ENCODE data around the gene MPL. TPM values are rescaled to one million over a fixed set of nuclear protein-coding genes. Genes with fewer than 3 reads are reported as not detected.
"Not testable (repeated sequence)": the region's sequence is repeated elsewhere in the genome, so short reads cannot be mapped to it uniquely, and the experiment has no call there.

Gene MPL
- polyA plus RNA-seq, 1 donor from 2014 or later: not detected

DNA sequence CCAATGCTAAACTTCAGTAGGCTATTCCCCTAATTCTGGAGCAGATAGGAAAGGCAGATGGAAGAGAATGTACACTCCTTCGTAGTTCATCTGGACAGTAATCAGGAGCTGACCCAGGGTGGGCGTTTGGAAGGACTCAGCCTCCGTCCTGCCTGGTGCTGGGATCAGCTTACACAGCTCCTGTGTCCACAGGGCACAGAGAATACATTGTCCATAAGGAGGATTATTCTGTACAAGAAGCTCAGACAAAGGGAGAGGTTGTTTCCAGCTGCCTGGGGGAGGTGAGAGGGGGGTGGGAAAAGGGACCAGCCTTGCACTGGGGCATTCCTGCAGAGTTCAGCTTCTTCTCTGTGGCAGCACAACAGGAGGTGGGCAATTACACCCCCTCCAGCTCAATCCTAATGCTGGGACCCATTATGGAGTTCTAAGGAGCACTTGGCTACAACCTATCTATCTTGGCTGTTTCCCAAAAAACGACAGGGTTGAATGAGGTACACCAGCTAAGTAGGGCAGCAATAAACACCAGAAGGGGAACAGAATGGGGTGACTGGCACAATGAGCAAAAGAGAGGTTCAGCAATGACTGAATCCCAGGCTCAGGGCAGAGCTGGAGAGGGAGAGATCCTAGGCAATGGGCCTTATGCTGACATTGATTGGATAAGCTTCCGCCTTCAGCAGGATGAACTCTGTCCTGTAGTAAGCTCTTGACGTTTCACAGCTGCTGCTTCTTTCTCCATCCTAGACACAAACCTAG is 44.6 kb downstream of the MPL start:
- Mint-ChIP-seq H3K27ac (peak overlapping the region in 1 of 3 donors; percentile 40), H3K9me3 (no peaks in the 10 kb centered on the region), H3K36me3 (peaks cover 2% of the 10 kb centered on the region), H3K4me1 (peaks cover 0 to 3% (median 2%) of the 10 kb centered on the region in 3 donors), H3K4me3 (no peak overlapping the region), H3K27me3 (no peaks in the 10 kb centered on the region)

DNA sequence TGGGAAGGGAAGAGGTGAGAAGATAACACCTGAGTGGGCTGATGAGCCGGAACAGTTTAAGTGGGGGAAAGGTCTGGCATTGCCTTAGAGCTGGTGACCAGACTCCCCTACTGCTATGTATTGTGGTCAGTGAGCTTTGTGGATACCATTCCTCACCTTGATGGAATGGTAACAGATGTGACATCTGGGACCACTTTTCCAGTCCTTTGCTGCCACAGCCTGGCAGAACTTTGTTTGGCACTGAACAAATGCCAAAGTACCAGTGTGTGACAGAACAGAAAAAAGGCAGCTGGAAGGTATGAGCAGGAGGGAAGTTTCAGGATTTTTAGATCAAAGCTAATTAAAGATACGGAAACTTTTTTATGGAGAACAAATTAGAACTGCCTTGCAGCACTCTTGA is 45.8 kb downstream of the MPL start:
- H3K27ac Mint-ChIP-seq: peak overlapping the region in 1 of 3 donors; percentile 59
- H3K27me3 Mint-ChIP-seq: no peaks in the 10 kb centered on the region
- H3K36me3 Mint-ChIP-seq: peaks cover 2% of the 10 kb centered on the region

DNA sequence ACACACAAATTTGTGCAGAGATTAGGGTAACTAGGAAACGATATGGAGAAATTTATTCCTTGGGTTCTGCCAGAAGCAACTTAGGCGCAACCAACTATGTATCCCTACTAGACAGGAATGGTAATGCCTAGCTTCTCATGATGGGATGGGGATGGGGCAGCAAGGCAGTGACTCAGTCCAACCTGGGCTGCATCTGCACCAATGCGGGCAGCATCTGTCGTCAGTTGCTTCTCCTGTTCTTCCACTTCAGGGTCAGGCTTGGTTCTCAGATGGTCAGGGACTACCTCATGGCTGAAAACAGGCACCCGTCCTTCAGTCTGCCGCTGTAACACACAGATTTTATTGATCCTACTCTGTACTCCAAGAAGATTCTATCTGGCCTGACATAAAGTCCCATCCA is 49.1 kb downstream of the MPL start:
- no peaks in the 10 kb centered on the region for H3K9me3 Mint-ChIP-seq
- H3K36me3 Mint-ChIP-seq: peaks cover 2% of the 10 kb centered on the region
- peaks cover 21 to 30% (median 25%) of the 10 kb centered on the region in 3 donors for H3K4me1 Mint-ChIP-seq
- peak overlapping the region in 2 of 3 donors; percentile 13 to 69 for H3K27ac Mint-ChIP-seq
- H3K4me3 Mint-ChIP-seq: peak overlapping the region in 1 of 4 donors; percentile 97
- H3K27me3 Mint-ChIP-seq: no peaks in the 10 kb centered on the region

More for the DNA sequence above, 45.8 kb downstream of the MPL start:
- Mint-ChIP-seq H3K4me3 (peak overlapping the region in 1 of 4 donors; percentile 53), H3K4me1 (peaks cover under 1 to 10% (median 4%) of the 10 kb centered on the region in 3 donors), H3K9me3 (no peaks in the 10 kb centered on the region)

DNA sequence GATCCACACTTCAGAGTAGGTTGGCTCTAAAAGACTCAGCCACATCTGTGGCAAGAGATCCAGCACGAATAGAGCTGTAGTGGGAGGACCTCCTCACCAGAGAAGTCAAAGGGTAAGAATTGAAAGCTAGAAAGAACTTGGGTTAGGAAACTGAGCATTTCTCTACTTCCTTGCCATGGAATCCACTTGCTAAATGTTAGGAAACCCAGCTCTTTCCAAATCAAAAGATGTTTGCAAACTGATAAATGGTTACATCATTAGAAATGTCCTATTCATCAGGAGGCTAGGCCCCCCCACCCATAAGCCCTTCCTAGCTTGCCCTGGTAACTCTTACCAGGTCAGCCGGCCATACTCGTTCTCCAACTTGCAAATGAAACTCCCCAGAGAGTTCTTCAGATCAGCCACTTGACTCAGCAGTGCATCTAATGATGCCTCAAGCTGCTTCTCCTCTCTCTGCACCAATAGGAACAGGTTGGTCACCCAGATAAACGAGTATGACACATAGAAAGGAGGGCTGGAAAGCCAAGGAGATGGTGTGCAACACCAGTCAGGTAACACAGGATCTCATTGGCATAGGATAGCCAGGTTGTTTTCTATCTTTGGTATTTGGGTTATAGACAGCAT is 50.5 kb downstream of the MPL start:
- no peaks in the 10 kb centered on the region for H3K9me3 Mint-ChIP-seq
- H3K27ac Mint-ChIP-seq: peak overlapping the region; percentile 57 to 99 (median 63)
- H3K4me1 Mint-ChIP-seq: peaks cover 27 to 36% (median 28%) of the 10 kb centered on the region in 3 donors
- no peaks in the 10 kb centered on the region for H3K27me3 Mint-ChIP-seq
- H3K4me3 Mint-ChIP-seq: peak overlapping the region; percentile 97 to 100 (median 100)
- H3K36me3 Mint-ChIP-seq: no peaks in the 10 kb centered on the region

DNA sequence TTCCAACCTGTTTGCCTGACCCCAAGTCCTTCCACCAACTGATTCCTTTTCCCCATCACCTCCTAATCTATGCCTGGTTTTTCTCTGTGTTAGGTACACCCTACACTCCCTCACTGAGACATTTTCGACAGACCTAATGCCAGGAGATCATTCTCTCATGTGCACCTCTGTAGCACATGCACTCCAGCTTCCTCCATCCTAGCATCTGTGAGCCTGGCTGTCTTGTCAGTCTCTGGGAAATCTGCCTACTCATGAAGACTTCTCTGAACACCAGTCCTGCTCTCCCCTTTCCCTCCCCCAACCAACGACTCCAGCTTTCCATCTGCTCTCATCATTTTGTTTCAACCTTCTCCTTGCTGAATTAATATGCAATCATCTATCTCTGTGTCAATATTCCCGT is 51.0 kb downstream of the MPL start:
- Mint-ChIP-seq H3K27me3 (no peaks in the 10 kb centered on the region), H3K9me3 (no peaks in the 10 kb centered on the region), H3K27ac (peak overlapping the region in 2 of 3 donors; percentile 63 to 99), H3K4me3 (peak overlapping the region; percentile 97 to 100 (median 100)), H3K4me1 (peaks cover 30 to 41% (median 30%) of the 10 kb centered on the region in 3 donors), H3K36me3 (no peaks in the 10 kb centered on the region)

DNA sequence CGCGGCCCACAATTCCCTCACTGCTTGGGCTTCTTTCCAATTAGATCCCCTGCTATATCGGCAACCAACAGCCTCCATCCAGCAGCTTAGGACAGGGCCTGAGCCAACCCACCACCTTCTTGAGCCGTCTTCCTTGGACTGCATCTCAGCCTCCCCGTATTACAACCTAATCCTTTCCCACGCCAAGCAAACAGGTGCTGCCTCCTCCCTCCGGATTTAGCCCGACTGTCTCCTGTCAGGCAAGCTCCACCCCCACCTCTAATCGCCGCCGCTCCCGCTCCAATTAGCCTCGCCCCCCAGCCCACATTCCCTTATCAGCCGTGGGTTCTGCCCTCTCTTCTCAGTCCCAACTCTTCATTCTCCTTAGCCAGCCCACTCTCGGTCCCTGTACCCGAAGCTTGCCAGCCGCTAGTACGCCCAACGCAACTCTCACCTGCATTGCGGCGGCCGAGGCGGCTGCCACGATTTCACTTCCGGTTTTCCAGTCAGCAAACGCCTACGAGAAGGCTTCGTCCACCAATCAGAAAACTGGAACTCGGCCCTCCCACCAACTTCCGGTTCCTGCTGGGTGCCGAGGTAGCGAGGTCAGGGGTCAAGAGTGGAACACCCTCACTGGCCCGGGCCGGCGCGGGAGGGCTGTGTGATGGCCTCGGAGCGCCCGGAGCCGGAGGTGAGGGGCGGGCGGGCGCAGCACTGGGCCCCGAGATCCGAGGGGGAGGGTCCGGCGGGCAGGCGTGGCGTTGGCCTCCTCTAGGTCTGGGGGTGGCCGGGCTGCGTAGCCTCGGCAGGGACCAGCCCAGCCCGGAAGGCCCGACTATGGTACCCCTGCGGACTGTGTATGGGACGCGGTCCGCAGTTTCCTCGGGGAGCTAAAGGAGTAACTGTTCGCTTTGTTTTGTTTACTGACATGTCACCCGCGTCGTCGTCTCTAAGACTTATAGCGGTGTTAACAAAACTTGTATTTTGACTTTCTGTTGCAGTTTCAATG is 52.0 kb downstream of the MPL start, which contains the start of the genes MED8 and SZT2:
TSS of gene MED8 (minus strand) at position 475 of the 988 bp plus-strand sequence. CDS start at position 439, 36 bp downstream.
TSS of gene SZT2 (plus strand) at position 574 of the 988 bp plus-strand sequence. CDS start at position 644, 70 bp downstream.
- no peaks in the 10 kb centered on the region for H3K9me3 Mint-ChIP-seq
- no peaks in the 10 kb centered on the region for H3K36me3 Mint-ChIP-seq
- H3K4me1 Mint-ChIP-seq: peaks cover 30 to 45% (median 30%) of the 10 kb centered on the region in 3 donors
- H3K4me3 Mint-ChIP-seq: peak within 1 kb of the TSS; percentile 97 to 100 (median 100)
- H3K27ac Mint-ChIP-seq: peak within 1 kb of the TSS; percentile 65 to 99 (median 96)
- H3K27me3 Mint-ChIP-seq: no peaks in the 10 kb centered on the region

DNA sequence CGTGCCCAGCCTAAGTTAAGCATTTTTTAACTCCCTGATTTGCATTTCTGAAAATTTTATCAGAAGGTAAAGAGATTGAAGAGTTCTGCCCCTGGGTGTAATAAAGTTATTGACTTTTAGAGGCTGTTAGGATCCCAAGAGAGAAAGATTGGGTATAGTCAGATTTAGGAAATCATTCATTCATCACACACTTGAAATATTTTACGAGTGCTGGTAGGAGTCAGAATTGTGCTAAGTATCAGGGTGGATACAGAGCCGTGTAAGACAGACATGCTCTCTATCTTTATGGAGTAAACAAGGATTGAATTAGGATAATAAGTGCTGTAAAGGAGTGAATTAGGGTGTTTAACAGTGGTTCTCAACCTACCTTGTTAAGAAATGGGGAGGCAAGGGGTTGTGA is 55.1 kb downstream of the MPL start:
- Mint-ChIP-seq H3K27me3 (no peaks in the 10 kb centered on the region), H3K36me3 (peaks cover 3% of the 10 kb centered on the region), H3K4me1 (peaks cover 35 to 42% (median 35%) of the 10 kb centered on the region in 3 donors), H3K9me3 (no peaks in the 10 kb centered on the region), H3K27ac (peak overlapping the region; percentile 36 to 41 (median 37)), H3K4me3 (peak overlapping the region in 2 of 4 donors; percentile 49 to 60)

DNA sequence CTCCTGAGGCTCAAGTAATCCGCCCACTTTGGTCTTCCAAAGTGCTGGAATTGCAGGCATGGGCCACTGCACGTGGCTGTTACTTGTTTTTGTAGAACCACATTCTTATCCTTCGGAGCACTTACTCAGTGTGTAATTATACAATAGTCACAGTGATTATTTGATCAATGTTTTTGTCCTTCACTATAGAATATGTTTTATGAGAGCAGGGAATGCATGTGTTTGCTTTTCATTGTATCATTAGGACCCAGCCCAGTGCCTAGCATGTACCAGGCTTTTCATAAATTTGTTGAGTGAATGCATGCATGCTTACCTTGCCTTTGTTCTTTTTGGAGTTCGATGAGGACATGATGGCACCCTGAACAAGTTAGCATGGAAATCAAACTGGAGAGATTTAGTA is 57.9 kb downstream of the MPL start:
- H3K4me3 Mint-ChIP-seq: no peak overlapping the region
- H3K27me3 Mint-ChIP-seq: no peaks in the 10 kb centered on the region
- peaks cover 18 to 20% (median 18%) of the 10 kb centered on the region in 3 donors for H3K4me1 Mint-ChIP-seq
- H3K36me3 Mint-ChIP-seq: peaks cover 6% of the 10 kb centered on the region
- H3K9me3 Mint-ChIP-seq: no peaks in the 10 kb centered on the region
- H3K27ac Mint-ChIP-seq: no peak overlapping the region

DNA sequence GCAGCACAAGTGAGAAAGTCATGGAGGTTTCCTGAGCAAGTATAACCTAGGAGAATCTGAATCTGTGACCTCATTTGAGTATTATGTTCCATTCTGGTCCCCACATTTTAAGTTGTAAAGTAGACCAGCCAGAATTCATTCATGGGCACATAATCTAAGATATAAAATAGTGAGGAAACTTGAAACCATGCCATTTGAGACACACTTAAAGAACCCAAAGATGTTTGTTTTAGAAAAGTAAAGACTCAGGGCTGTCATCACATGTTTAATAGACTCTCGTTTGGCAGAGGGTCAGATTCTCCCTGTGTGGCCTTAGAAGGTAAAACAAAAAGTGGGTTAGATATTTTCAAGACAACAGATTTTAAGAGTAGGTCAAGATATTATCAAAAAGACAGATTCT is 58.4 kb downstream of the MPL start:
- Mint-ChIP-seq H3K36me3 (peaks cover 6% of the 10 kb centered on the region), H3K27ac (peak overlapping the region in 1 of 3 donors; percentile 43), H3K4me1 (peaks cover 15 to 19% (median 15%) of the 10 kb centered on the region in 3 donors), H3K9me3 (no peaks in the 10 kb centered on the region), H3K27me3 (no peaks in the 10 kb centered on the region), H3K4me3 (no peak overlapping the region)

DNA sequence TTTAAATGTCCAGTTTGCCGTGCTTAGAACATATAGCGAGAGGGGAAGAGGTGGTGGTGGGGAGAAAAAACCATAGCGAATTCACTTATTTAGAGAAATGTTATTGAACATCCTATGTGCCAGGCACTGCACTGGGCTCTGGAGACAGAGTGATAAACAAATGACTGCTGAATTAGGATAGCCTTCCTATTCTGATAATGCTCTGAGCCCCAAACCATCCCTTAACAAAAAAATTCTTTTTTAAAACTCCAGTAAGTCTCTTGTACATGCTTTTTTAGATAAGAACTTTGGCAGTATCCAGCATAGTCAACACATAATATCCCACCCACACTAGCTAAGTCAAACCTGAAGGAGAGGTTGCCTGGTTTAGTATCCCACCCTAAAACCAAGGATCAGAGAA is 60.6 kb downstream of the MPL start:
- Mint-ChIP-seq H3K27ac (no peak overlapping the region), H3K36me3 (peaks cover 12% of the 10 kb centered on the region), H3K9me3 (no peaks in the 10 kb centered on the region), H3K27me3 (no peaks in the 10 kb centered on the region), H3K4me1 (peaks cover 11 to 15% (median 13%) of the 10 kb centered on the region in 3 donors), H3K4me3 (no peak overlapping the region)

DNA sequence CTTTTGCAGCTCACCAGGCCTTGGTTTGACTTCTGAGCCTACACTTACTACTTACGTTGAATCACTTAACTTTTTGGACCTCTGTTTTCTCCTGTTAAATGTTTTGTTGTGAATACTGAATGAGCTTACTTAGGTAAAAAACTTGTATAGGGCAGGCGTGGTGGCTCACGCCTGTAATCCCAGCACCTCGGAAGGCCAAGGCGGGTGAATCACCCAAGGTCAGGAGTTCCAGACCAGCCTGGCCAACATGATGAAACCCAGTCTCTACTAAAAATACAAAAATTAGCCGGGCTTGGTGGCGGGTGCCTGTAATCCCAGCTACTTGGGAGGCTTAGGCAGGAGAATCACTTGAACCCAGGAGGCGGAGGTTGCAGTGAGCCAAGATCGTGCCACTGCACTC is 62.8 kb downstream of the MPL start:
- Mint-ChIP-seq H3K36me3 (peaks cover 13% of the 10 kb centered on the region), H3K4me1 (peaks cover 4 to 13% (median 10%) of the 10 kb centered on the region in 3 donors)
- not testable (repeated sequence) for H3K4me3 Mint-ChIP-seq, H3K9me3 Mint-ChIP-seq, H3K27me3 Mint-ChIP-seq, H3K27ac Mint-ChIP-seq

DNA sequence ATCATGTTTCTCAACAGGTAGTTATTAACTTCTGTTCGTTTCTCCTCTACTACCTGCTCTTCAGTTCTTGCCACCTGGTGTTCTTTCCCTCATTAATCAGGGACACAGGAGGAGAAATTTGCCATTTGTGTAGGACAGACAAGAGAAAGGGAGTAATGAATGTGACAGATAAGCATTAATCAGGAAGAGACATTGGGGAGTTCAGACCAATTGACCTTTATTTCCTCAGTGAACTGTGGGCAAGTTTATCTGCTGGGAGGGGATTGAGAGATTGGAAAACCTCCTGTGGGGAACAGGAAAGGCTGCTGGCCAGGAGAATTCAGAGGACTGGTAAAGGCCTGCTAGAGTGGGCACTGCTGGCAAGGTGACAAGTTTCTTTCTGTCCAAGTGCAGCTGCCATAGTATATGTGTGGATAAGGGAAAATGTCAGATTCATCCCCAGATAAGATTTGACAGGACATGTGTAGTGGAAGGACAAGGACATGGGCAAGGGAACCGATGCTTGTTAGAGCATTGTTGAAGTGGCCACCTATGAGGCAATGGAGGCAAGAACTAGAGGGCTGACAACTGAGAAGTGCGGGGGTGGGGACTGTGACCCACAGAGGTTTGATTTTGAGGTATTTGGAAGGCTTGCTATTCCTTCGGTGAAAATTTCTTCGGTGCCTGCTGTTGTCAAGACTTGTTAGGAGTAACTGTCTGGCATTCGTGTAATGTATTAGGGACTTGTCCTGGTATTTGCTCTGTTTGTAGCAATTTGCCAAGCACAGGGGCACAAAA is 64.7 kb downstream of the MPL start:
- Mint-ChIP-seq H3K27ac (no peak overlapping the region), H3K36me3 (peaks cover 12% of the 10 kb centered on the region), H3K4me3 (no peak overlapping the region), H3K4me1 (peaks cover 4 to 9% (median 5%) of the 10 kb centered on the region in 3 donors), H3K9me3 (no peaks in the 10 kb centered on the region), H3K27me3 (no peaks in the 10 kb centered on the region)
